ENCODE results near the gene ITPK1.
"Not testable (repeated sequence)": the region's sequence is repeated elsewhere in the genome, so short reads cannot be mapped to it uniquely, and the experiment has no call there.

The ITPK1 gene

GRCh38 chr14:93115821-93116675 lies at the start of gene ITPK1:
Gene ITPK1 (minus strand): TSS chr14:93115925. CDS start chr14:93115163, 762 bp downstream.
- in situ Hi-C loops (cut with MboI; ENCODE audit: low sequenced_read_pairs) = no loop called here

GRCh38 chr14:93163564-93163963 lies 47.8 kb upstream of the ITPK1 start:
- in situ Hi-C loops (cut with MboI; ENCODE audit: low sequenced_read_pairs) = no loop called here

GRCh38 chr14:93161411-93161940 lies 45.8 kb upstream of the ITPK1 start:
- in situ Hi-C loops (cut with MboI; ENCODE audit: low sequenced_read_pairs) = no loop called here

- in situ Hi-C loops (cut with MboI; ENCODE audit: low sequenced_read_pairs) = no loop called here
These were observed 44.7 kb upstream of the ITPK1 start for GRCh38 chr14:93160353-93160801.

GRCh38 chr14:93159625-93160352 lies 44.1 kb upstream of the ITPK1 start:
- in situ Hi-C loops (cut with MboI; ENCODE audit: low sequenced_read_pairs) = not testable (repeated sequence)

- in situ Hi-C loops (cut with MboI; ENCODE audit: low sequenced_read_pairs) = not testable (repeated sequence)
These were observed 42.6 kb upstream of the ITPK1 start for GRCh38 chr14:93158349-93158748.

GRCh38 chr14:93156693-93157369 lies 41.1 kb upstream of the ITPK1 start:
- in situ Hi-C loops (cut with MboI; ENCODE audit: low sequenced_read_pairs) = no loop called here

GRCh38 chr14:93155667-93156066 lies 39.9 kb upstream of the ITPK1 start:
- in situ Hi-C loops (cut with MboI; ENCODE audit: low sequenced_read_pairs) = no loop called here

GRCh38 chr14:93153121-93153520 lies 37.4 kb upstream of the ITPK1 start:
- in situ Hi-C loops (cut with MboI; ENCODE audit: low sequenced_read_pairs) = no loop called here

GRCh38 chr14:93150227-93151208 lies 34.8 kb upstream of the ITPK1 start:
- in situ Hi-C loops (cut with MboI; ENCODE audit: low sequenced_read_pairs) = no loop called here

GRCh38 chr14:93148979-93149378 lies 33.3 kb upstream of the ITPK1 start:
- in situ Hi-C loops (cut with MboI; ENCODE audit: low sequenced_read_pairs) = loop anchor here (10.0 kb wide), 1 partner anchor 174 kb away; no protein-coding TSS in a partner anchor

GRCh38 chr14:93146119-93146518 lies 30.4 kb upstream of the ITPK1 start:
- in situ Hi-C loops (cut with MboI; ENCODE audit: low sequenced_read_pairs) = loop anchor here (10.0 kb wide), 1 partner anchor 171 kb away; no protein-coding TSS in a partner anchor

GRCh38 chr14:93142854-93143652 lies 27.3 kb upstream of the ITPK1 start:
- in situ Hi-C loops (cut with MboI; ENCODE audit: low sequenced_read_pairs) = loop anchor here (10.0 kb wide), 1 partner anchor 168 kb away; no protein-coding TSS in a partner anchor

- in situ Hi-C loops (cut with MboI; ENCODE audit: low sequenced_read_pairs) = no loop called here
These were observed 22.1 kb upstream of the ITPK1 start for GRCh38 chr14:93137864-93138263.

GRCh38 chr14:93136508-93136907 lies 20.8 kb upstream of the ITPK1 start:
- in situ Hi-C loops (cut with MboI; ENCODE audit: low sequenced_read_pairs) = not testable (repeated sequence)

GRCh38 chr14:93136009-93136408 lies 20.3 kb upstream of the ITPK1 start:
- in situ Hi-C loops (cut with MboI; ENCODE audit: low sequenced_read_pairs) = no loop called here

- in situ Hi-C loops (cut with MboI; ENCODE audit: low sequenced_read_pairs) = no loop called here
These were observed 19.7 kb upstream of the ITPK1 start for GRCh38 chr14:93135399-93135798.

- in situ Hi-C loops (cut with MboI; ENCODE audit: low sequenced_read_pairs) = no loop called here
These were observed 17.7 kb upstream of the ITPK1 start for GRCh38 chr14:93133464-93133863.

Measured in HL-60/S4 treated with phorbol 12-myristate 13-acetate at 8.2 ng/mL for 4 days and 3 days (cell line).